GM11168 (cell line): ENCODE data around the gene RASL11B.

ENCODE experiments used
- in situ Hi-C: fragments of 300-500 bp; cut with MboI; formaldehyde crosslinking; loops from one replicate; pipeline ENCODE4 v1.12.0; 2022; ENCODE audit warnings: low sequenced_read_pairs; ENCODE audit not compliant: unreplicated experiment

Gene RASL11B

GRCh38 chr4:52869196-52869595 lies 7.1 kb downstream of the RASL11B start:
- in situ Hi-C loops = loop anchor here (10.0 kb wide), 1 partner anchor 184 kb away; no protein-coding TSS in a partner anchor

GRCh38 chr4:52869656-52870055 lies 7.5 kb downstream of the RASL11B start:
- in situ Hi-C loops = loop anchor here (10.0 kb wide), 1 partner anchor 185 kb away; no protein-coding TSS in a partner anchor

GRCh38 chr4:52870225-52870624 lies 8.1 kb downstream of the RASL11B start:
- in situ Hi-C loops = no loop called here

- in situ Hi-C loops = no loop called here
These were observed 11.1 kb downstream of the RASL11B start for GRCh38 chr4:52873191-52873590.

- in situ Hi-C loops = no loop called here
These were observed 11.8 kb downstream of the RASL11B start for GRCh38 chr4:52873861-52874343.

GRCh38 chr4:52874948-52875347 lies 12.8 kb downstream of the RASL11B start:
- in situ Hi-C loops = no loop called here

- in situ Hi-C loops = no loop called here
These were observed 14.0 kb downstream of the RASL11B start for GRCh38 chr4:52876069-52876468.

- in situ Hi-C loops = no loop called here
These were observed 14.9 kb downstream of the RASL11B start for GRCh38 chr4:52877036-52877435.

- in situ Hi-C loops = no loop called here
These were observed 15.6 kb downstream of the RASL11B start for GRCh38 chr4:52877694-52878093.

- in situ Hi-C loops = no loop called here
These were observed 17.4 kb downstream of the RASL11B start for GRCh38 chr4:52879471-52879870.

- in situ Hi-C loops = no loop called here
These were observed 18.9 kb downstream of the RASL11B start for GRCh38 chr4:52880994-52881393.

- in situ Hi-C loops = no loop called here
These were observed 21.1 kb downstream of the RASL11B start for GRCh38 chr4:52883183-52883621.

- in situ Hi-C loops = no loop called here
These were observed 21.9 kb downstream of the RASL11B start for GRCh38 chr4:52883707-52884669.

GRCh38 chr4:52884994-52885393 lies 22.9 kb downstream of the RASL11B start:
- in situ Hi-C loops = no loop called here

- in situ Hi-C loops = no loop called here
These were observed 27.2 kb downstream of the RASL11B start for GRCh38 chr4:52889354-52889753.

GRCh38 chr4:52889778-52890520 lies 27.8 kb downstream of the RASL11B start:
- in situ Hi-C loops = no loop called here

GRCh38 chr4:52890521-52890791 lies 28.3 kb downstream of the RASL11B start:
- in situ Hi-C loops = no loop called here

GRCh38 chr4:52891743-52892142 lies 29.6 kb downstream of the RASL11B start:
- in situ Hi-C loops = no loop called here

GRCh38 chr4:52892880-52893279 lies 30.8 kb downstream of the RASL11B start:
- in situ Hi-C loops = no loop called here

- in situ Hi-C loops = no loop called here
These were observed 32.3 kb downstream of the RASL11B start for GRCh38 chr4:52894443-52894842.

- in situ Hi-C loops = no loop called here
These were observed 41.2 kb downstream of the RASL11B start for GRCh38 chr4:52903273-52903672.
